Activated CD4-positive, alpha-beta T cell treated with anti-CD3 and anti-CD28 coated beads, Interleukin-2, amount 50 U/mL, for 16 hours (primary cell): ENCODE results near the gene GRM7.

Experiments
- DNase-seq: peaks from one replicate; pipeline ENCODE4 v3.0.0-alpha.2; 2020

GRM7 gene

GRCh38 chr3:6985848-6986247, 124.9 kb downstream of the GRM7 start:
- no peak for DNase-seq

GRCh38 chr3:6989608-6990291, 128.8 kb downstream of the GRM7 start:
- DNase-seq, result no peak

GRCh38 chr3:6994081-6994668, 133.3 kb downstream of the GRM7 start:
- no peak for DNase-seq

- no peak for DNase-seq
Observed at GRCh38 chr3:7000501-7000900, 139.6 kb downstream of the GRM7 start.

- DNase-seq, result no peak
Observed at GRCh38 chr3:7001370-7001769, 140.5 kb downstream of the GRM7 start.

- no peak for DNase-seq
Observed at GRCh38 chr3:7015683-7016440, 154.9 kb downstream of the GRM7 start.

- no peak for DNase-seq
Observed at GRCh38 chr3:7025581-7026300, 164.8 kb downstream of the GRM7 start.

- no peak for DNase-seq
Observed at GRCh38 chr3:7029562-7029961, 168.6 kb downstream of the GRM7 start.

GRCh38 chr3:7038394-7038793, 177.5 kb downstream of the GRM7 start:
- DNase-seq, result no peak

- DNase-seq, result no peak
Observed at GRCh38 chr3:7062714-7063113, 201.8 kb downstream of the GRM7 start.

- no peak for DNase-seq
Observed at GRCh38 chr3:7070461-7070860, 209.5 kb downstream of the GRM7 start.

GRCh38 chr3:7074217-7074616, 213.3 kb downstream of the GRM7 start:
- DNase-seq, result no peak

GRCh38 chr3:7075117-7075516, 214.2 kb downstream of the GRM7 start:
- no peak for DNase-seq

GRCh38 chr3:7075901-7076300, 215.0 kb downstream of the GRM7 start:
- DNase-seq, result no peak

- no peak for DNase-seq
Observed at GRCh38 chr3:7082244-7082643, 221.3 kb downstream of the GRM7 start.

GRCh38 chr3:7086417-7086816, 225.5 kb downstream of the GRM7 start:
- DNase-seq, result no peak

GRCh38 chr3:7095116-7095515, 234.2 kb downstream of the GRM7 start:
- DNase-seq, result no peak

- DNase-seq, result no peak
Observed at GRCh38 chr3:7100136-7100535, 239.2 kb downstream of the GRM7 start.

GRCh38 chr3:7106635-7107034, 245.7 kb downstream of the GRM7 start:
- no peak for DNase-seq

GRCh38 chr3:7112523-7113056, 251.7 kb downstream of the GRM7 start:
- no peak for DNase-seq

- DNase-seq, result peak; percentile 9
Observed at GRCh38 chr3:7144697-7145308, 283.9 kb downstream of the GRM7 start.

- DNase-seq, result no peak
Observed at GRCh38 chr3:7146529-7146928, 285.6 kb downstream of the GRM7 start.

GRCh38 chr3:7158516-7158915, 297.6 kb downstream of the GRM7 start:
- DNase-seq, result no peak
